ENCODE data around the gene EIF3K.
A peak's percentile ranks its signal among the peaks of the same experiment; 100 is the strongest.

EIF3K gene

GRCh38 chr19:38649305-38650171 lies 30.6 kb downstream of the EIF3K start:
- DNase-seq (ENCODE audit: low read depth, low spot score): no peak

DNA sequence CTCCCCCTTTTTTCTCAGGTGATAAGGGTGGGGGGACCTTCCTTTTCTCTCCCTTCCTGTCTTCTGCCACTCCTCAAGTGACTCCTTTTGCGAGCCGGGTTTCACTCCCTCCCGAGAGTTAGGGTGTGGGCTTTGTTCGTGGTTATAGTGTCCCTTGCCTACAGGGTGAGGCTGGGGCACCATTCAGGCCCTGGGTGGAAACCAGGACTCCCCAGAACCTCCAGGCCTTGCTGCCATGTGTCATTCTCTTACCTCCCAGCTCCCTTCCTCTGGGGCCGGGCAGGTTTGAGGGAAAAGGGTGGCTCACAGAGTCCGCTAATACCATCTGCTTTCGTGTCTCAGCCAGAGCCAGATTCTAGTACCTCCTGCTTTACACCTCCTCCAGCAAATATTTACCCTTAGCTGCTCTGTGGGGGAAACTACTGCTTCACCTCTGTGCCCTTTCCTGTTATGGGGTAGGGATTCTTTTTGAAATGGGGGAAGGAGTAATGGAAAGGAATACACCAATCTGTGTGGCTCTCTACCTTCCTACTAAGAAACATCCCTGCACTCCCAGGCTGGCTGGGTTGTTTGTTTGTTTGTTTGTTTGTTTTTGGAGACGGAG lies 31.3 kb downstream of the EIF3K start:
- DNase-seq (ENCODE audit: low read depth, low spot score): no peak

DNA sequence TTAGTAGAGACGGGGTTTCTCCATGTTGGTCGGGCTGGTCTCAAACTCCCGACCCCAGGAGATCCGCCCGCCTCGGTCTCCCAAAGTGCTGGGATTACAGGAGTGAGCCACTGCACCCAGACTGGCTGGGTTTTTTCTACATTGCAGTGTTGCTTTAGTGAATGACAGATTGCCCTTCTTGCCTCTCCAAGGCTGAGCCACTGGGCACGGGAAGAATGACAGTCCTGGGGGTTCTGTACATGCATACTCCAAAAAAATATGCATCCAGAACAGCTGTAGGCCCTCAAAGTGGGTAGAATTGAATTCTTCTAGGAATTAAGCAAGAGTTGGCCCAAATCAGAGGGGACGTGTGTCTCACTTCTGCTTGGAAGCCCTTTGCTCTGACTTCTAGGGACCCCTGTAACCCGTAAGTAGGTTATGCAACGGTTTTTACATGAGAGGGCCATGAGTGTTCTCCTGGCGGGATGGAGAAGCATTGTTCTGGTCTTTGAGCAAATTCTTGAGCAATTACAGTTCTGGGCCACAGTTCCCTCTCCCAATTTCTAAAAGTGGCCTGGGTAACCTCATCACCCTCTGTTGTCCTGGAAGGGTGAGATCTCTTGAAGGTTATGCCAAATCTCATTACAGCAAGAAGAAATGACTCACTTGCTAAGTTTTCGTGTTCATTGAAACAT lies 32.1 kb downstream of the EIF3K start:
- no peak for DNase-seq (ENCODE audit: low read depth, low spot score)

- no peak for DNase-seq (ENCODE audit: low read depth, low spot score)
Observed at GRCh38 chr19:38653028-38653571, 34.1 kb downstream of the EIF3K start.

- no peak for DNase-seq (ENCODE audit: low read depth, low spot score)
Observed at GRCh38 chr19:38654628-38655055, 35.7 kb downstream of the EIF3K start.

DNA sequence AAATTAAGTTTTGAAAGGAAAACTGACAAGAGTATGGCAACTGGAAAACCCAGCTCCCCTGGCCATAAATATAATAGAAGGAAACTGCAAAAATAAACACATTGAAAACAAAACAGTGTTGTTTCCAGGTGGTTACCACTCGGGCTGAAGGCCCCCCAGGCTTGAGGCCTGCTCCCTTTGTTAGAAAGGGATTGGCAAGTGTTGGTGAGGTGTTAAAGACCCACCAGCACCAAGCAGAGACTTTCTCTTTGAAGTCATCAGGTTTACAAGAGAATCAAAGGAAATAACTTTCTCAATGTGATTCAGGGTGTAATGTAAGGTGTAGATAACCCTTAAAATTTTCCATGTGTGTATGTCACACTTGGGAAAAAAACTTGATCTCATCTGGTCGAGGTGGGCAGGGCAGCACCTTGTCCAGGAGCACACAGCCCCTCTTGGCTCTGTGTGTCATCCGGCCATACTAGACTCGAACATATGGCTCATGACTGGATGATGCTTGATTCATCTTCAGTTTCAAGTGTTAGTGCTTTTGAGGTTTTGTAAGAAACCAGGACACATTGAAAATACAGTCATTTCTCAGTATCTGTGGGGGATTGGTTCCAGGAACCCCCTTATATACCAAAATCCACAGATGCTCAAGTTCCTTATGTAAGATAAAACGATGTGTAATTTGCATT lies 36.3 kb downstream of the EIF3K start:
- DNase-seq (ENCODE audit: low read depth, low spot score): peak; percentile 12

DNA sequence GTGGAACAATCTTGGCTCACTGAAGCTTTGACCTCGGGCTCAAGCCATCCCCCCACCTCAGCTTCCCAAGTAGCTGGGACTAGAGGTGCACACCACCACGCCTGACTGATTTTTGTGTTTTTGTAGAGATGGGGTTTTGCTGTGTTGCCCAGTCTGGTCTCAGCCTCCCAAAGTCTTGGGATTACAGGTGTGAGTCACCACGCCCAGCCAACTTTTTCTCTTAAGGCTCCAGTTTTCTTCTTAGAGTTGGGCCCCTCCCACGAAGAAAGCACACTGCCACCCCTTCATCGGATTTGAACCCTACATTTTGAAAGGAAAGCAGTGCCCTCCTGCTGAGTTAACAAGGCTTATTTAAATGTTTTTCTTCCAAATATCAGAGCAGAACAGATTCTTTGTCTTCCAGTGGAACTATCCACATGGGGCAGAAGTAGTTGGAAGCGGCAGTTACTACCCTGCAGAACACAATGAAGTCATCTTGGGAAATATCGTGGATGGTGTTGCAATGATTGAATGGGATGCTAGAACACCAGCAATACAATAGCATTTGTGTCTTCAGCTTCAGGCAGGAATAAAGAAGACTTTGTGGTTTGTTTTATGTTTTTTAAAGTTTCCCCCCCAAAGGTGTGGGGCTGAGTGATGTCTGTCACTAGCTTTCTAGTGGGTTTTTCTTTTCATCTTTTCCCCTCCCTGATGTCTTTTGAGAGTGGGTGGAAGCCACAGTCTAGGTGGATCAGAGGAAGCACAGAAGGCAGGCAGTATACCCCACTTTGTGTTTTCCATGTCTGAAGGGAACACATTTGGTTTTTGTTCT lies 37.4 kb downstream of the EIF3K start:
- peak; percentile 11 for DNase-seq (ENCODE audit: low read depth, low spot score)

DNA sequence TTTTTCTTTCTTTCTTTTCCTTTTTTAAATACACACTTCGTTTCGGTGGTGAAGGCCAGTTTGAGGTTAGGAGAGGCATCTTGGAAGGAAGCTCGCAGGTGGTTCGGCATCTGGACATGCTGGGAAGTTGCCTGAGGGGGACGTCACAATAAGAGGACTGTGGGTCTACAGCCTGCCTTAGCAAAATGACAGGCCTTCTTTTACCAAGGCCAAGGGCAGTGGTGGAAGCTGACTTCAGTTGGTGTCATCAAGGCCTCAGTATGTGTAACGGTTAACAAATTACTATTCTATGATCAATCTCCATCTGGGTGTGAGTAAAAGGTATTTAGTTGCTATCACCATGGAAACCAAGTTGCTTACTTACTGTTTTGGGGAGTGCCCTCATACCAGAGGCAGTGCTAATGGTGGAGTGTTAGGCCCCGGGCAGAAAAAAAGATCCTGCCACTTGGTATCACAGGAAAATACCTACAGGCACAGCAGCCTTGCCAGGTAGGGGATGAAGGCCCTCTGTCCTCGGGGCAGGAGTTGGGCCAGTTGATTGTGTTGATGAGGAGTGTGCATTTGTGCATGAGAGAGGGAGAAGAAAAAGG lies 38.7 kb downstream of the EIF3K start:
- no peak for DNase-seq (ENCODE audit: low read depth, low spot score)

GRCh38 chr19:38658462-38659306 lies 39.7 kb downstream of the EIF3K start:
- DNase-seq (ENCODE audit: low read depth, low spot score): no peak

GRCh38 chr19:38660724-38661123 lies 41.7 kb downstream of the EIF3K start:
- no peak for DNase-seq (ENCODE audit: low read depth, low spot score)

DNA sequence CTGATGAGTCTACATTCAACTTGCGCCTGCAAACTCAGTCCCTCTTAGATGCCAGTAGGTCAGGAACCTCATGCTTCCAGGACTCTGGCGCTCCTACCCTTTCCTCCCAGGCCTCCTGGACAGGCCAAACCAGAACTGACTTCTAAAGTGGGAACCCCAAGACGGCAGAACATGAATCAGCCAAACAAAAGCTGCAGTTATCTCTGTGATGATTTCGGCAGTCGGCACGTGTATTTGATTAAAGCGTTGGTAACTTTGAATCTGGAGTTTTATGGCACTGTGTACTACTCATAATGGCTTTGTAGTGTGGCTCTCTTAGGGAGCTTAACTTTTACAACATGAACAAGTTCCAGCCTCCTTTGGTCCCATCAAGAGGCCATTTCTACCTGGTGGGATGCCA lies 42.1 kb downstream of the EIF3K start:
- DNase-seq (ENCODE audit: low read depth, low spot score): no peak

GRCh38 chr19:38661996-38662395 lies 43.0 kb downstream of the EIF3K start:
- no peak for DNase-seq (ENCODE audit: low read depth, low spot score)

GRCh38 chr19:38662537-38663155 lies 43.7 kb downstream of the EIF3K start:
- DNase-seq (ENCODE audit: low read depth, low spot score): no peak

DNA sequence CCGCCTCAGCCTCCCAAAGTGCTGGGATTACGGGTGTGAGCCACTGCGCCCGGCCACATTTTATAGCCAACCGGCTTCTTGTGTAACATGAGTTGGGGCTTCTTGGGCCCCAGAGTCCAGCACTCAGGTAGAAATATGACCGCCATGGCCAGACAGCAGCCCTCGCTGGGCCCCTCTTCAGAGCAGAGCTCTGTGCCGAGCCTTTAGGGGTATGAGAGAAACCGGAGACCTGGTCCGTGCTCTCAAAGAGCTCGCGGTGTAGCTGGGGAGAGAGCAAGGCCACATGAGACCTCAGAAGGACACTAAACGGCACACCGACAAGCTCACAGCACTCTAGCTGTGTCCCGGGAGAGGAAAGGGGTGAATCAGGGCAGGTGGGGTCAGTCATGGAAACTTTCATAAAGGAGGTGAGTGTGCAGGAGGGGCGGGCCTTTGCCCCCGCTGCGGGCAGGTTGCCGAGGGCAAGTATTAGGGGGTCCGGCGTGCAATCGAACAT lies 44.2 kb downstream of the EIF3K start:
- no peak for DNase-seq (ENCODE audit: low read depth, low spot score)

GRCh38 chr19:38663957-38664502 lies 45.0 kb downstream of the EIF3K start:
- DNase-seq (ENCODE audit: low read depth, low spot score): no peak

GRCh38 chr19:38664503-38665211 lies 45.7 kb downstream of the EIF3K start:
- no peak for DNase-seq (ENCODE audit: low read depth, low spot score)

- DNase-seq (ENCODE audit: low read depth, low spot score): no peak
Observed at GRCh38 chr19:38665219-38665931, 46.4 kb downstream of the EIF3K start.
